CD14-positive monocyte (primary cell): ENCODE measurements around the gene ABHD5. TPM values are rescaled to one million over a fixed set of nuclear protein-coding genes. Genes with fewer than 3 reads are reported as not detected.

Experiments used
- DNase-seq, 3 donors: peaks; one replicate each; pipeline ENCODE4 v3.0.0-alpha.2; 2011 to 2022
- H2AFZ ChIP-seq: 2 replicates; pipeline ENCODE4 v1.6.0; 2012; ENCODE audit warnings: mild to moderate bottlenecking, low read depth, low read length, inconsistent platforms; ENCODE audit not compliant: insufficient read depth, poor library complexity, severe bottlenecking
- H3K27ac ChIP-seq, 2 donors: 1 replicate in 1 of 2; 2 replicates in 1 of 2; pipeline ENCODE4 v1.5.1; 2012 to 2013; ENCODE audit warnings: low read length in 2 of 2, control low read depth in 1 of 2, inconsistent platforms in 1 of 2, low read depth in 1 of 2, mild to moderate bottlenecking in 1 of 2
- H3K27me3 ChIP-seq, 2 donors: one replicate each; pipeline versions ENCODE4 v1.6.0 to v1.6.1; 2011 to 2013; ENCODE audit warnings: low read length in 2 of 2; ENCODE audit not compliant: control insufficient read depth in 2 of 2, insufficient read depth in 2 of 2
- H3K36me3 ChIP-seq, 2 donors: replicated peaks in 1 of 2; 1 replicate in 1 of 2; 2 replicates in 1 of 2; pipeline versions ENCODE4 v1.5.1 to v1.6.1; 2012 to 2013; ENCODE audit warnings: low read length in 2 of 2, control low read depth in 1 of 2, inconsistent platforms in 1 of 2, mild to moderate bottlenecking in 1 of 2; ENCODE audit not compliant: insufficient read depth in 2 of 2, control insufficient read depth in 1 of 2
- H3K4me1 ChIP-seq, 2 donors: 1 replicate in 1 of 2; 2 replicates in 1 of 2; pipeline versions ENCODE4 v1.5.1 to v1.6.1; 2012 to 2013; ENCODE audit warnings: low read length in 2 of 2, control low read depth in 1 of 2, inconsistent platforms in 1 of 2, mild to moderate bottlenecking in 1 of 2, moderate library complexity in 1 of 2; ENCODE audit not compliant: insufficient read depth in 2 of 2, control insufficient read depth in 1 of 2
- H3K4me2 ChIP-seq: replicated peaks from 2 replicates; pipeline ENCODE3; 2012; ENCODE audit warnings: low read length, moderate library complexity, mild to moderate bottlenecking; ENCODE audit not compliant: poor library complexity, severe bottlenecking; ENCODE audit errors: extremely low read depth
- H3K4me3 ChIP-seq, 3 experiments: fragments of 200-600 bp in 1 of 3; sonication (generic) in 1 of 3; replicated peaks in 1 of 3; 1 replicate in 2 of 3; 2 replicates in 1 of 3; pipeline ENCODE4 v1.5.1; 2011 to 2013; ENCODE audit warnings: low read length in 3 of 3, mild to moderate bottlenecking in 3 of 3, control low read depth in 2 of 3, low read depth in 2 of 3, inconsistent platforms in 1 of 3, moderate library complexity in 1 of 3
- H3K79me2 ChIP-seq: 2 replicates; pipeline ENCODE4 v1.6.0; 2012; ENCODE audit warnings: mild to moderate bottlenecking, control low read depth, inconsistent platforms, low read length, moderate library complexity; ENCODE audit not compliant: insufficient read depth
- H3K9ac ChIP-seq: 2 replicates; pipeline ENCODE4 v1.6.0; 2017; ENCODE audit warnings: low read length, mild to moderate bottlenecking; ENCODE audit not compliant: insufficient read depth, poor library complexity, severe bottlenecking
- H3K9me3 ChIP-seq, 2 donors: replicated peaks in 1 of 2; 1 replicate in 1 of 2; 2 replicates in 1 of 2; pipeline versions ENCODE4 v1.5.1 to v1.6.1; 2012 to 2013; ENCODE audit warnings: low read length in 2 of 2, control low read depth in 1 of 2; ENCODE audit not compliant: control insufficient read depth in 1 of 2, insufficient read depth in 1 of 2
- H4K20me1 ChIP-seq: 2 replicates; pipeline ENCODE4 v1.6.0; 2012; ENCODE audit warnings: mild to moderate bottlenecking, low read length, control low read depth, moderate library complexity; ENCODE audit not compliant: insufficient read depth
- H3K27ac Mint-ChIP-seq, 7 donors: one replicate each; pipeline ENCODE4 v1.8.0; 2020; ENCODE audit warnings: mild to moderate bottlenecking in 7 of 7, mixed read lengths in 7 of 7, moderate library complexity in 6 of 7, inconsistent platforms in 2 of 7
- H3K27me3 Mint-ChIP-seq, 3 donors: one replicate each; pipeline ENCODE4 v1.8.0; 2021 to 2022; ENCODE audit warnings: low read depth in 3 of 3, mild to moderate bottlenecking in 3 of 3, mixed read lengths in 3 of 3, moderate library complexity in 3 of 3, inconsistent platforms in 1 of 3
- H3K36me3 Mint-ChIP-seq, 2 donors: one replicate each; pipeline ENCODE4 v1.8.0; 2020; ENCODE audit warnings: mixed read lengths in 2 of 2, inconsistent platforms in 1 of 2, mild to moderate bottlenecking in 1 of 2
- H3K4me1 Mint-ChIP-seq: one replicate; pipeline ENCODE4 v1.8.0; 2020; ENCODE audit warnings: mild to moderate bottlenecking, mixed read lengths
- H3K4me3 Mint-ChIP-seq, 2 donors: one replicate each; pipeline ENCODE4 v1.8.0; 2020; ENCODE audit warnings: mild to moderate bottlenecking in 2 of 2, mixed read lengths in 2 of 2, moderate library complexity in 1 of 2
- H3K9me3 Mint-ChIP-seq, 7 donors: one replicate each; pipeline ENCODE4 v1.8.0; 2020 to 2022; ENCODE audit warnings: mixed read lengths in 7 of 7, mild to moderate bottlenecking in 6 of 7, moderate library complexity in 6 of 7, inconsistent platforms in 2 of 7
- WGBS: methylation state at CpG from one replicate; pipeline ENCODE4 v1.1.5; 2013; ENCODE audit warnings: missing lambda C conversion rate; ENCODE audit not compliant: insufficient coverage; 5-methylcytosine and 5-hydroxymethylcytosine counted together
- intact Hi-C, 2 donors: fragments of 100-400 bp; cut with micrococcal nuclease; formaldehyde crosslinking; loops; one replicate each; pipeline versions ENCODE4 v1.15.0 to v1.15.1; 2023
- polyA plus RNA-seq, 3 donors: library from polyadenylated mRNA; depleted of rRNA in 1 of 3; unstranded in 2 of 3; stranded (reverse) in 1 of 3; fragments of 300-500 nt in 2 of 3; fragments of >200 nt in 1 of 3; fragmentation: Illumina TruSeq in 2 of 3; gene quantifications; 1 replicate in 2 of 3; 2 replicates in 1 of 3; pipeline ENCODE4 v1.2.3, GENCODE V29; 2012 to 2021
- TF ChIP-seq, protein P1 (sequence below): fragments of 200-600 bp; IDR thresholded peaks from one replicate; pipeline ENCODE4 v1.8.0; 2022; ENCODE audit warnings: antibody characterized with exemption, mild to moderate bottlenecking

ABHD5 gene
- polyA plus RNA-seq, 3 donors = 32.9 to 40.0 (median 34.5) TPM

DNA sequence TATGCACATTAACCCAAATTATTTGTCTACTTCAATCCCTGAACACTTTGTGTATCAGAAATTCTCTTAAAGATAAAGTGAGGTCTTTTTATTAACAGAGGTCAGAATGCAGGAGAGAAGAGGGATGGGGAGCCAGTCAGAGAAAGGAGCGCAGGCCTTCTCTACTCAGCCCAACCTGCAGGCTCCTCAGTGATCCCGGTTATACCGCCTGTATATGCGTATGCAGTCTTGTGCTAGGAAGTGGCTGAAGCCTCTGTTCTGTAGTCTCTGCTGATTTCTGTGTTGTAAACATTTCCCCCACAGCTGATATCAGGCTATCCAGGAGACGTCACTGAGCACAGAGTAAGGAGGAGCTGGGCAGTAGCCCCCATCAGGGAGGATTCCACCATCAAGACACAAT lies 57.9 kb downstream of the ABHD5 start:
- Histone ChIP-seq H3K4me2 (no peak overlapping the region), H3K4me1 (no peaks in the 10 kb centered on the region), H4K20me1 (no peaks in the 10 kb centered on the region), H3K27ac (no peak overlapping the region), H3K79me2 (no peaks in the 10 kb centered on the region), H2AFZ (no peak overlapping the region), H3K4me3 (no peak overlapping the region), H3K36me3 (no peaks in the 10 kb centered on the region), H3K9ac (no peak overlapping the region), H3K27me3 (no peaks in the 10 kb centered on the region), H3K9me3 (peaks cover 0 to 4% of the 10 kb centered on the region in 2 donors)
- no peak for DNase-seq
- no CpG with 5 or more reads among the region's 5 CpGs for WGBS
- intact Hi-C loops = no loop called here
- H3K4me1 Mint-ChIP-seq = no peaks in the 10 kb centered on the region
- no peak overlapping the region for H3K4me3 Mint-ChIP-seq
- TF ChIP-seq, protein P1, sequence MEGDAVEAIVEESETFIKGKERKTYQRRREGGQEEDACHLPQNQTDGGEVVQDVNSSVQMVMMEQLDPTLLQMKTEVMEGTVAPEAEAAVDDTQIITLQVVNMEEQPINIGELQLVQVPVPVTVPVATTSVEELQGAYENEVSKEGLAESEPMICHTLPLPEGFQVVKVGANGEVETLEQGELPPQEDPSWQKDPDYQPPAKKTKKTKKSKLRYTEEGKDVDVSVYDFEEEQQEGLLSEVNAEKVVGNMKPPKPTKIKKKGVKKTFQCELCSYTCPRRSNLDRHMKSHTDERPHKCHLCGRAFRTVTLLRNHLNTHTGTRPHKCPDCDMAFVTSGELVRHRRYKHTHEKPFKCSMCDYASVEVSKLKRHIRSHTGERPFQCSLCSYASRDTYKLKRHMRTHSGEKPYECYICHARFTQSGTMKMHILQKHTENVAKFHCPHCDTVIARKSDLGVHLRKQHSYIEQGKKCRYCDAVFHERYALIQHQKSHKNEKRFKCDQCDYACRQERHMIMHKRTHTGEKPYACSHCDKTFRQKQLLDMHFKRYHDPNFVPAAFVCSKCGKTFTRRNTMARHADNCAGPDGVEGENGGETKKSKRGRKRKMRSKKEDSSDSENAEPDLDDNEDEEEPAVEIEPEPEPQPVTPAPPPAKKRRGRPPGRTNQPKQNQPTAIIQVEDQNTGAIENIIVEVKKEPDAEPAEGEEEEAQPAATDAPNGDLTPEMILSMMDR = no peak
- H3K27me3 Mint-ChIP-seq = peaks cover 4 to 8% (median 5%) of the 10 kb centered on the region in 3 donors
- no peak overlapping the region for H3K27ac Mint-ChIP-seq
- H3K9me3 Mint-ChIP-seq = peaks cover 3 to 13% (median 7%) of the 10 kb centered on the region in 7 donors
- no peaks in the 10 kb centered on the region for H3K36me3 Mint-ChIP-seq

GRCh38 chr3:43752905-43753304 lies 62.2 kb downstream of the ABHD5 start:
- peaks cover 2 to 8% (median 4%) of the 10 kb centered on the region in 3 donors for H3K27me3 Mint-ChIP-seq
- no peak overlapping the region for H3K9ac ChIP-seq
- no peak overlapping the region for H2AFZ ChIP-seq
- H3K27me3 ChIP-seq = no peaks in the 10 kb centered on the region
- H3K9me3 Mint-ChIP-seq = peaks cover 0 to 2% (median 0%) of the 10 kb centered on the region in 7 donors
- no peak overlapping the region for H3K27ac Mint-ChIP-seq
- TF ChIP-seq, protein P1 = no peak
- WGBS = 100% methylated on average over 1 of the region's 3 CpGs
- no peak overlapping the region for H3K4me3 Mint-ChIP-seq
- intact Hi-C loops = no loop called here
- no peak overlapping the region for H3K4me3 ChIP-seq
- no peaks in the 10 kb centered on the region for H3K36me3 ChIP-seq
- no peak overlapping the region for H3K4me2 ChIP-seq
- DNase-seq = no peak
- H3K4me1 ChIP-seq = no peaks in the 10 kb centered on the region
- H3K27ac ChIP-seq = no peak overlapping the region
- no peaks in the 10 kb centered on the region for H4K20me1 ChIP-seq
- H3K9me3 ChIP-seq = no peaks in the 10 kb centered on the region
- peaks cover 3% of the 10 kb centered on the region for H3K4me1 Mint-ChIP-seq
- H3K79me2 ChIP-seq = no peaks in the 10 kb centered on the region
- no peaks in the 10 kb centered on the region for H3K36me3 Mint-ChIP-seq
